SU-DHL-6 (cell line): ENCODE measurements around the gene VWA5A.

Experiments
- EZH2phosphoT487 ChIP-seq: fragments of 200-600 bp; sonication (generic), shearing (Covaris generic); conservative IDR thresholded peaks from 2 replicates; pipeline ENCODE4 v1.6.1; 2018; ENCODE audit warnings: mild to moderate bottlenecking, antibody characterized with exemption, low read length, moderate library complexity, mixed read lengths
- TF ChIP-seq, protein P1 (sequence below): fragments of 200-600 bp; sonication (generic); IDR thresholded peaks from one replicate; pipeline ENCODE4 v1.5.1; 2017; ENCODE audit warnings: antibody characterized with exemption, mild to moderate bottlenecking, low read length, moderate library complexity; ENCODE audit not compliant: insufficient read depth, poor library complexity, severe bottlenecking

DNA sequence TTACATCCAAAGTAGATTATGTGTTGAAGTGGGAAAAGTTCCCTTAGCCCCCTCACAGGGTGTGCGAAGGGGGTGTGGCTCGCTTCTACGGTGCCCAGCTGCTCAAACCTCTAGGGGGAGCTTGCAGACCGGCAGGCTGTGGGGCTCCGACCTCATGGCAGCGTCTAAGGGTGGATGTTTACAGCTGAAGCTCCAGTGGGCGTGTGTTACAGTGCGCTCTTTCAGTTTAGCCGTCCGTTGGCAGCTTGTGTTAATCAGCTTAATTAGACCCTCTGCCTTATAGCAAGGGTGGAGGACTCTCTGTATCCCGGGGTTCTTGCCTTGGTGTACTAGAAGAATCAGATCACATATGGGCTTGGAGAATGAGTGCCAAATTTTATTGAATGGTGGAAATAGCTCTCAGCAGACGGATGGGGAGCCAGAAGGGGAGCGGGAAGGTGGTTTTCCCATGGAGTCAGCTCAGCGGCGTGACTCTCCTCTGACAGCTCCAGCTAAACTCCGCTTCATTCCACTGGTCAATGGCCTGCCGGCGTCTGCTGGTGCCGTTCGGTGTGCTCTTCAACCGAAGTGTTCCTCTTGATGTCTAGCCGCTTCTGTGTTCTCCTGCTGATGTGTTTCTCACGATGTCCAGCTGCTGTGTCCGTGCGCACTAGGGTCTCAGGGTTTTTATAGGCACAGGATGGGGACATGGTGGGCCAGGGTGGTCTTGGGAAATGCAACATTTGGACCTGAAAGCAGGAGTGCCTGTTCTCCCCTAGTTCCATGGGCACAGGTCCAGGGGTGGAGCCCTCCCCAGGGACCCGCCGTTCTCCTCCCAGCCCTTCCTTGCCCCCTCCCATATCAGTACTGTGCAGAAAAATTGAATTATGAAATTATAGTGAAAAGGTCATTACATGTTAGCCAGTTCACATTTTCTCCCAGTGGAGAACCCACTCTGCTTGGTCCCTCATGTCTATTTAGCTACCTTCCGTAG is 45.5 kb upstream of the VWA5A start:
- TF ChIP-seq, protein P1, sequence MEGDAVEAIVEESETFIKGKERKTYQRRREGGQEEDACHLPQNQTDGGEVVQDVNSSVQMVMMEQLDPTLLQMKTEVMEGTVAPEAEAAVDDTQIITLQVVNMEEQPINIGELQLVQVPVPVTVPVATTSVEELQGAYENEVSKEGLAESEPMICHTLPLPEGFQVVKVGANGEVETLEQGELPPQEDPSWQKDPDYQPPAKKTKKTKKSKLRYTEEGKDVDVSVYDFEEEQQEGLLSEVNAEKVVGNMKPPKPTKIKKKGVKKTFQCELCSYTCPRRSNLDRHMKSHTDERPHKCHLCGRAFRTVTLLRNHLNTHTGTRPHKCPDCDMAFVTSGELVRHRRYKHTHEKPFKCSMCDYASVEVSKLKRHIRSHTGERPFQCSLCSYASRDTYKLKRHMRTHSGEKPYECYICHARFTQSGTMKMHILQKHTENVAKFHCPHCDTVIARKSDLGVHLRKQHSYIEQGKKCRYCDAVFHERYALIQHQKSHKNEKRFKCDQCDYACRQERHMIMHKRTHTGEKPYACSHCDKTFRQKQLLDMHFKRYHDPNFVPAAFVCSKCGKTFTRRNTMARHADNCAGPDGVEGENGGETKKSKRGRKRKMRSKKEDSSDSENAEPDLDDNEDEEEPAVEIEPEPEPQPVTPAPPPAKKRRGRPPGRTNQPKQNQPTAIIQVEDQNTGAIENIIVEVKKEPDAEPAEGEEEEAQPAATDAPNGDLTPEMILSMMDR = peak; percentile 60
- no peak for TF ChIP-seq EZH2phosphoT487
